Body of pancreas (tissue), 4 donors: ENCODE results near the gene UGT1A5.

Experiments
- POLR2A ChIP-seq, 3 donors: fragments of 450-650 bp; IDR thresholded peaks; one replicate each; pipeline ENCODE4 v1.6.1; 2016; ENCODE audit warnings: antibody characterized with exemption in 3 of 3, mild to moderate bottlenecking in 2 of 3
- TF ChIP-seq, protein P1 (sequence below), 7 experiments: fragments of 450-650 bp in 4 of 7; fragments of 200-600 bp in 3 of 7; sonication (generic) in 3 of 7; IDR thresholded peaks; one replicate each; pipeline ENCODE4 v1.5.1; 2016 to 2019; ENCODE audit warnings: antibody characterized with exemption in 7 of 7

DNA sequence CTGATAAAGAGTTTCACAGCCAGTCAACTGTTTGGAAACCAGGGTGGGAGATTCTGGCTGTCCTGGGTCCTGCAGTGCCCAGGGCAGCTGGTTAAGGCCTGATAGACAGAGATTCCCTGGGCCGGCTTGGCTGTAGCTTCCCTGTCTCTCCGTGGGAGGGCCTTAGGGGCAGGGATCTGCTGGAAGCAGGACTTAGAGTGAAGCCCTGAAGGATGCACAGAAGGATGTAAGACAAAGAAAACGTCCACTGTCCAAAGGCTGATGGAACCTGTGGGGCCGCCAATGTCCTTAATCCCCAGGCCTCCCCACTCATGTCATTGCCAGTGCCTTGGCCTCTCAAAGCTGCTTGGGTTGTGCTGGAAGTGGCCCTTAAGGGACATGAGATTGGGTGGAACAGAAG lies 98.4 kb downstream of the UGT1A5 start:
- TF ChIP-seq, protein P1, sequence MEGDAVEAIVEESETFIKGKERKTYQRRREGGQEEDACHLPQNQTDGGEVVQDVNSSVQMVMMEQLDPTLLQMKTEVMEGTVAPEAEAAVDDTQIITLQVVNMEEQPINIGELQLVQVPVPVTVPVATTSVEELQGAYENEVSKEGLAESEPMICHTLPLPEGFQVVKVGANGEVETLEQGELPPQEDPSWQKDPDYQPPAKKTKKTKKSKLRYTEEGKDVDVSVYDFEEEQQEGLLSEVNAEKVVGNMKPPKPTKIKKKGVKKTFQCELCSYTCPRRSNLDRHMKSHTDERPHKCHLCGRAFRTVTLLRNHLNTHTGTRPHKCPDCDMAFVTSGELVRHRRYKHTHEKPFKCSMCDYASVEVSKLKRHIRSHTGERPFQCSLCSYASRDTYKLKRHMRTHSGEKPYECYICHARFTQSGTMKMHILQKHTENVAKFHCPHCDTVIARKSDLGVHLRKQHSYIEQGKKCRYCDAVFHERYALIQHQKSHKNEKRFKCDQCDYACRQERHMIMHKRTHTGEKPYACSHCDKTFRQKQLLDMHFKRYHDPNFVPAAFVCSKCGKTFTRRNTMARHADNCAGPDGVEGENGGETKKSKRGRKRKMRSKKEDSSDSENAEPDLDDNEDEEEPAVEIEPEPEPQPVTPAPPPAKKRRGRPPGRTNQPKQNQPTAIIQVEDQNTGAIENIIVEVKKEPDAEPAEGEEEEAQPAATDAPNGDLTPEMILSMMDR (IDR thresholded peaks at IDR 0.05): no peak
- TF ChIP-seq POLR2A (IDR thresholded peaks at IDR 0.05): no peak
